ENCODE results near the gene XYLB. TPM values are rescaled to one million over a fixed set of nuclear protein-coding genes. Genes with fewer than 3 reads are reported as not detected.

Gene XYLB
- total and polyA plus RNA-seq, 2 of the 13 experiments (the other 11 are each of a cell fraction or from before 2014, with no cell fraction given) = 25.9 to 30.0 TPM

DNA sequence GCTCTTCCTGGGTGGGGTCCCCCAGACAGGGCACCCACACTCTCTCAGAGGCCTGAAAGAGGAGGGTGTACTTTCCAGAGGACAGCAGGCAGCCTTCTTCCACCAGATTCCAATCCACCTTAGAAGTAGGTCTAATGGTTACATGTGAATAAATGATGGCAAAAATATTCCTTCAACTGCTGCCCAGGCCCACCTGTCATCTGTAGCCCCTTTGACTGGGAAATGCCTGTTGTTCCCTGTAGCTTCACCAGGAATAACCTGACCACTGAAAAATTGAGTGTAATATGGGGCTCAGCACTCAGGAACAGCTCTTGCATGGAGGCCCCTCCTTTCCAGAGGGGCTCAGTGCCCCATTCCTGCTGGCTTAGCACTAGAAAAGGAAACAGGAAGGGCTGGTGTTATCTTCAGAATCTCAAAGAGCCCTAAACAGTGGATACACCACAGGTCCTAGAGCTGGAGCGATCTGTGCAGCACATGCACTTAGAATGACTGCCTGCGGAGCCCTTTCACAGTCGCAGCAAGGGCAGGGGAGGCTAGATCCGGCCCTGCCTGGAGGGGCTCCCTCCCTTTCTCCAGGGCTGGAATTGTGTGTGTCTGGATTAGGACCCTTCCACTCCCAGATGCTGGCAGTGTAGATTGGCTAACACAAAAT, 32.3 kb upstream of the XYLB start:
- H3K4me2 ChIP-seq (ENCODE audit: low read depth, low read length) = no peak overlapping the region
- H3K27ac ChIP-seq (ENCODE audit: extremely low read length, insufficient read depth, low read length) = no peak overlapping the region
- no CpG with 5 or more reads among the region's 4 CpGs for WGBS (ENCODE audit: low lambda C conversion rate)
- no peak for DNase-seq (ENCODE audit: low spot score)
- ChIA-PET POLR2A (no interaction called here), CTCF (ENCODE audit: low intra/inter-chr PET ratio, low total read pairs) (no interaction called here)
- no peak for ATAC-seq
- H3K9ac ChIP-seq (ENCODE audit: insufficient read depth, low read depth, low read length) = no peak overlapping the region
- H3K9me3 ChIP-seq (ENCODE audit: low read length) = no peaks in the 10 kb centered on the region
- no peaks in the 10 kb centered on the region for H4K20me1 ChIP-seq (ENCODE audit: insufficient read depth, low read length)
- H2AFZ ChIP-seq (ENCODE audit: low read length) = no peak overlapping the region
- H3K79me2 ChIP-seq (ENCODE audit: insufficient read depth, low read length) = no peaks in the 10 kb centered on the region
- intact Hi-C loops (cut with micrococcal nuclease; ENCODE audit: unreplicated experiment) = no loop called here
- H3K36me3 ChIP-seq (replicated peaks in 1 of 2; ENCODE audit: control insufficient read depth in 1 of 2, insufficient read depth in 2 of 2, low read length in 2 of 2) = no peaks in the 10 kb centered on the region
- no peak overlapping the region for H3K4me3 ChIP-seq (replicated peaks in 1 of 3; ENCODE audit: insufficient read depth in 1 of 3, low read depth in 2 of 3, low read length in 3 of 3)
- H3K27me3 ChIP-seq (ENCODE audit: control insufficient read depth in 1 of 2, insufficient read depth in 2 of 2, low read length in 2 of 2) = peaks cover 9 to 61% of the 10 kb centered on the region in 2 experiments; a peak in 4 of 5 replicates
- no TSS peak for BruUV-seq (replicated peaks)
- no peaks in the 10 kb centered on the region for H3K4me1 ChIP-seq (ENCODE audit: insufficient read depth, low read length)
- FAIRE-seq = no peak
- in situ Hi-C loops (cut with HindIII; ENCODE audit: extremely low pct_ligation_motif_present, low pct_unique_long_range_greater_than_20kb) = no loop called here
- TF ChIP-seq ZNF225 (CRISPR knock-in tag; IDR thresholded peaks at IDR 0.05) (no peak), ZNF563 (CRISPR knock-in tag; IDR thresholded peaks at IDR 0.05) (no peak), ZNF383 (CRISPR knock-in tag; IDR thresholded peaks at IDR 0.05; ENCODE audit: borderline replicate concordance) (no peak), ZNF441 (CRISPR knock-in tag; IDR thresholded peaks at IDR 0.05; ENCODE audit: borderline replicate concordance) (no peak), JDP2 (CRISPR knock-in tag; IDR thresholded peaks at IDR 0.05; ENCODE audit: borderline replicate concordance) (no peak), CBX2 (IDR thresholded peaks at IDR 0.05; ENCODE audit: low read depth, low read length) (no peak), CBX2 (CRISPR knock-in tag; IDR thresholded peaks at IDR 0.05; ENCODE audit: low read depth) (no peak), TEAD2 (CRISPR knock-in tag; IDR thresholded peaks at IDR 0.05) (no peak), PAWR (CRISPR knock-in tag; IDR thresholded peaks at IDR 0.05; ENCODE audit: borderline replicate concordance) (no peak)
- TF ChIP-seq, protein P1, sequence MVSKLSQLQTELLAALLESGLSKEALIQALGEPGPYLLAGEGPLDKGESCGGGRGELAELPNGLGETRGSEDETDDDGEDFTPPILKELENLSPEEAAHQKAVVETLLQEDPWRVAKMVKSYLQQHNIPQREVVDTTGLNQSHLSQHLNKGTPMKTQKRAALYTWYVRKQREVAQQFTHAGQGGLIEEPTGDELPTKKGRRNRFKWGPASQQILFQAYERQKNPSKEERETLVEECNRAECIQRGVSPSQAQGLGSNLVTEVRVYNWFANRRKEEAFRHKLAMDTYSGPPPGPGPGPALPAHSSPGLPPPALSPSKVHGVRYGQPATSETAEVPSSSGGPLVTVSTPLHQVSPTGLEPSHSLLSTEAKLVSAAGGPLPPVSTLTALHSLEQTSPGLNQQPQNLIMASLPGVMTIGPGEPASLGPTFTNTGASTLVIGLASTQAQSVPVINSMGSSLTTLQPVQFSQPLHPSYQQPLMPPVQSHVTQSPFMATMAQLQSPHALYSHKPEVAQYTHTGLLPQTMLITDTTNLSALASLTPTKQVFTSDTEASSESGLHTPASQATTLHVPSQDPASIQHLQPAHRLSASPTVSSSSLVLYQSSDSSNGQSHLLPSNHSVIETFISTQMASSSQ (IDR thresholded peaks at IDR 0.05; ENCODE audit: low read depth) = no peak
- TF ChIP-seq, protein P1 (CRISPR knock-in tag; IDR thresholded peaks at IDR 0.05; ENCODE audit: borderline replicate concordance) = no peak

All from HepG2 (cell line).